ENCODE measurements around the gene DNA2. TPM values are rescaled to one million over a fixed set of nuclear protein-coding genes. Genes with fewer than 3 reads are reported as not detected.

The DNA2 gene
- total RNA-seq, 1 donor from 2014 or later = 4.5 TPM

DNA sequence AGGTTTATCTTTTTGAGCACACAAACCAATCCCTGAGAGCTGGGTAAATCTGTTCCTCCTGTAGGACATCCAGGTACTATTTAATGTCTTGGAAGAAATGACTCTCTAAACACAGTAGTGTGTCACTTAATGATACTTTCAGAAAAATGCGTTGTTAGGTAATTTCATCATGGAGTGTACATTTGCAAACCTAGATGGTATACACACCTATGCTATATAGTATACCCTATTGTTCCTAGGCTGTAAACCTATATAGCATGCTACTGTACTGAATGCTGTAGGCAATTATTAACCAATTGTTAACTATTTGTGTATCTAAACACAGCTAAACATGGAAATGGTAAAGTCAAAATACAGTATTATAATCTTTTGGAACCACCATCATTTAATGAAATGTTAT lies 74.8 kb downstream of the DNA2 start:
- no peak overlapping the region for H3K4me3 ChIP-seq (ENCODE audit: low read depth, low read length)
- TF ChIP-seq, protein P1, sequence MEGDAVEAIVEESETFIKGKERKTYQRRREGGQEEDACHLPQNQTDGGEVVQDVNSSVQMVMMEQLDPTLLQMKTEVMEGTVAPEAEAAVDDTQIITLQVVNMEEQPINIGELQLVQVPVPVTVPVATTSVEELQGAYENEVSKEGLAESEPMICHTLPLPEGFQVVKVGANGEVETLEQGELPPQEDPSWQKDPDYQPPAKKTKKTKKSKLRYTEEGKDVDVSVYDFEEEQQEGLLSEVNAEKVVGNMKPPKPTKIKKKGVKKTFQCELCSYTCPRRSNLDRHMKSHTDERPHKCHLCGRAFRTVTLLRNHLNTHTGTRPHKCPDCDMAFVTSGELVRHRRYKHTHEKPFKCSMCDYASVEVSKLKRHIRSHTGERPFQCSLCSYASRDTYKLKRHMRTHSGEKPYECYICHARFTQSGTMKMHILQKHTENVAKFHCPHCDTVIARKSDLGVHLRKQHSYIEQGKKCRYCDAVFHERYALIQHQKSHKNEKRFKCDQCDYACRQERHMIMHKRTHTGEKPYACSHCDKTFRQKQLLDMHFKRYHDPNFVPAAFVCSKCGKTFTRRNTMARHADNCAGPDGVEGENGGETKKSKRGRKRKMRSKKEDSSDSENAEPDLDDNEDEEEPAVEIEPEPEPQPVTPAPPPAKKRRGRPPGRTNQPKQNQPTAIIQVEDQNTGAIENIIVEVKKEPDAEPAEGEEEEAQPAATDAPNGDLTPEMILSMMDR (IDR thresholded peaks at IDR 0.05; ENCODE audit: insufficient read depth, low read length, poor library complexity, severe bottlenecking) = no peak

GRCh38 chr10:68385740-68386139 lies 86.0 kb downstream of the DNA2 start:
- no peaks in the 10 kb centered on the region for H3K36me3 ChIP-seq (ENCODE audit: control insufficient read depth, insufficient read depth, low read length)
- TF ChIP-seq, protein P1 (IDR thresholded peaks at IDR 0.05; ENCODE audit: insufficient read depth, low read length, poor library complexity, severe bottlenecking) = no peak
- H3K27me3 ChIP-seq (ENCODE audit: control insufficient read depth, insufficient read depth, low read length) = no peaks in the 10 kb centered on the region
- no peak for DNase-seq (ENCODE audit: low read depth)
- no peak overlapping the region for H3K4me3 ChIP-seq (ENCODE audit: low read depth, low read length)

More for the DNA sequence above, 74.8 kb downstream of the DNA2 start:
- Histone ChIP-seq H3K27me3 (ENCODE audit: control insufficient read depth, insufficient read depth, low read length) (no peaks in the 10 kb centered on the region), H3K36me3 (ENCODE audit: control insufficient read depth, insufficient read depth, low read length) (no peaks in the 10 kb centered on the region)
- no peak for DNase-seq (ENCODE audit: low read depth)

DNA sequence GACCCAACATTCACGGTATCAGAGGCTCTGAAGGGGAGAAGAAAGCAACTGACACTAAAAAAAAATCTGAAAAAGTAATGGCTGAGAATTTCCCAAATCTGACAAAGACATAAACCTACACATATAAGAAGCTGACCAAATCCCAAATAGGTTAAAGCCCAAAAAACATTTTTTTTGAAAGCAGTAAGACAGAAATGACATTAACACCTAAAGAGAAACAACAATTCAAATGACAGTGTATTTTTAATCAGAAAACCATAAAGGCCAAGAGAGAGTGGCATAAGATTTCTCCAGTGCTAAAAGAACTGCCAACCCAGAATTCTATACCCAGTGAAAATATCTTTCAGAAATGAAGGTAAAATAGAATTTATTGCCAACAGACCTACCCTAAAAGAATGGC lies 100.2 kb downstream of the DNA2 start:
- no peak overlapping the region for H3K4me3 ChIP-seq (ENCODE audit: low read depth, low read length)
- H3K27me3 ChIP-seq (ENCODE audit: control insufficient read depth, insufficient read depth, low read length) = no peaks in the 10 kb centered on the region
- no peak for DNase-seq (ENCODE audit: low read depth)
- no peaks in the 10 kb centered on the region for H3K36me3 ChIP-seq (ENCODE audit: control insufficient read depth, insufficient read depth, low read length)
- TF ChIP-seq, protein P1 (IDR thresholded peaks at IDR 0.05; ENCODE audit: insufficient read depth, low read length, poor library complexity, severe bottlenecking) = no peak

DNA sequence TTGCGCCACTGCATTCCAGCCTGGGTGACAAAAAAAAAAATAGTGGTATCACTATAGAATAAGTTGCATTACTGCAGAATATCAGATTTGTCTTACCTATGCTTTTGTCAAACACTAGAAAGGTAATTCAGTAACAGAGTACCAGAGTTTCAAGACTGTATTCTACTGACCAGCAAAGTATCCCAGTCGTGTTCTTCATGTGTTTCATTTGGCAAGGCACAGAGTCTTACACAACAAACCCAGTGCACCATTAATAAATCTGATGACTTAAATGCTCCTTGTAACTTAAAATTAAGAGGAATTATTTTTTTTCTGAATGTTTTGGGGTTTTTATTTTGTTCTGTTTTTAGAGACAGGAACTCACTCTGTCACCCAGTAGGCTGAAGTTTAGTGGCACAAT lies 104.7 kb downstream of the DNA2 start:
- TF ChIP-seq, protein P1 (IDR thresholded peaks at IDR 0.05; ENCODE audit: insufficient read depth, low read length, poor library complexity, severe bottlenecking) = no peak
- H3K36me3 ChIP-seq (ENCODE audit: control insufficient read depth, insufficient read depth, low read length) = no peaks in the 10 kb centered on the region

DNA sequence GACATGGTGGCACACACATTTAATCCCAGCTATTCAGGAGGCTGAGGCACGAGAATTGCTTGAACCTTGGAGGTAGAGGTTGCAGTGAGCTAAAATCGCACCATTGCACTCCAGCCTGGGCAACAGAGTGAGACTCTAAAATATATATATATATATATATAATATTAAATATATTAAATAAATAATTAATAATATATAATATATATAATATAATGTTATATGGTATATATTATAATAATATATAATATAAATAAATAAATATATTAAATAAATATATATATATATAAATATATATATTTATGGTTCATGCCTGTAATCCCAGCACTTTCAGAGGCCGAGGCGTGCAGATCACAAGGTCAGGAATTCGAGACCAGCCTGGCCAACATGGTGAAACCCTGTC lies 105.2 kb downstream of the DNA2 start:
- H3K4me3 ChIP-seq (ENCODE audit: low read depth, low read length) = no peak overlapping the region
- no peak for DNase-seq (ENCODE audit: low read depth)
- TF ChIP-seq, protein P1 (IDR thresholded peaks at IDR 0.05; ENCODE audit: insufficient read depth, low read length, poor library complexity, severe bottlenecking) = no peak
- H3K27me3 ChIP-seq (ENCODE audit: control insufficient read depth, insufficient read depth, low read length) = no peaks in the 10 kb centered on the region
- H3K36me3 ChIP-seq (ENCODE audit: control insufficient read depth, insufficient read depth, low read length) = no peaks in the 10 kb centered on the region

More for the DNA sequence above, 104.7 kb downstream of the DNA2 start:
- Histone ChIP-seq H3K27me3 (ENCODE audit: control insufficient read depth, insufficient read depth, low read length) (no peaks in the 10 kb centered on the region), H3K4me3 (ENCODE audit: low read depth, low read length) (no peak overlapping the region)
- DNase-seq (ENCODE audit: low read depth) = no peak

- H3K27me3 ChIP-seq (ENCODE audit: control insufficient read depth, insufficient read depth, low read length) = no peaks in the 10 kb centered on the region
Observed at GRCh38 chr10:68365611-68366010, 106.2 kb downstream of the DNA2 start.

More at GRCh38 chr10:68365611-68366010, 106.2 kb downstream of the DNA2 start:
- no peak for DNase-seq (ENCODE audit: low read depth)
- Histone ChIP-seq H3K4me3 (ENCODE audit: low read depth, low read length) (no peak overlapping the region), H3K36me3 (ENCODE audit: control insufficient read depth, insufficient read depth, low read length) (no peaks in the 10 kb centered on the region)
- TF ChIP-seq, protein P1 (IDR thresholded peaks at IDR 0.05; ENCODE audit: insufficient read depth, low read length, poor library complexity, severe bottlenecking) = no peak

Data from kidney epithelial cell (primary cell).